Transverse colon (tissue), 3 donors: ENCODE data around the gene SLAMF1.

Experiments
- EP300 ChIP-seq: sonication (generic); formaldehyde crosslinking; IDR thresholded peaks from one replicate; pipeline ENCODE4 v1.6.1; 2017; ENCODE audit warnings: antibody characterized with exemption, low read depth
- POLR2A ChIP-seq: fragments of 450-650 bp; IDR thresholded peaks from one replicate; pipeline ENCODE4 v1.6.1; 2016; ENCODE audit warnings: antibody characterized with exemption, mild to moderate bottlenecking, moderate library complexity
- TF ChIP-seq, protein P1 (sequence below), 5 experiments: fragments of 200-600 bp in 3 of 5; fragments of 450-650 bp in 2 of 5; sonication (generic) in 3 of 5; IDR thresholded peaks; 1 replicate in 2 of 5; 2 replicates in 3 of 5; pipeline ENCODE4 v1.5.1; 2016 to 2017; ENCODE audit warnings: antibody characterized with exemption in 5 of 5, inconsistent platforms in 3 of 5, mild to moderate bottlenecking in 2 of 5, moderate library complexity in 1 of 5

DNA sequence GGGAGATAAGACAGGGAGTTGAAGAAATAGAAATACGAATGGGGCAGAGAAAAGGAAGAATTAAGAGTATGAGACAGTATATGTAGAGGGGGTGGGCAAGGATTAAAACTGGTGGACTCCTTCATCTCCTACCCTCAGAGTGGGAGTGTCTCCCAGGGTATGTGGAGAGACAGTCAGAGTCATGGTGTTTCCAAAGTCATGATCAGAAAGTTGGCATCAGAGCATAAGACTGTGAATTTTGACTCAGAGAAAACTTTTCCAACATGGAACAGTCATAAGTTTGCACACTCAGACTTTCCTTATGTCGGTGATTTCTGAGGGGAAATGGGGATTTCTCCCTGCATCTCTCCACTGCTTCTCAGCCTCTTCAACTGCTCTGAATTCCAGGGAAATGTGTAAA, 70.0 kb downstream of the SLAMF1 start:
- TF ChIP-seq, protein P1, sequence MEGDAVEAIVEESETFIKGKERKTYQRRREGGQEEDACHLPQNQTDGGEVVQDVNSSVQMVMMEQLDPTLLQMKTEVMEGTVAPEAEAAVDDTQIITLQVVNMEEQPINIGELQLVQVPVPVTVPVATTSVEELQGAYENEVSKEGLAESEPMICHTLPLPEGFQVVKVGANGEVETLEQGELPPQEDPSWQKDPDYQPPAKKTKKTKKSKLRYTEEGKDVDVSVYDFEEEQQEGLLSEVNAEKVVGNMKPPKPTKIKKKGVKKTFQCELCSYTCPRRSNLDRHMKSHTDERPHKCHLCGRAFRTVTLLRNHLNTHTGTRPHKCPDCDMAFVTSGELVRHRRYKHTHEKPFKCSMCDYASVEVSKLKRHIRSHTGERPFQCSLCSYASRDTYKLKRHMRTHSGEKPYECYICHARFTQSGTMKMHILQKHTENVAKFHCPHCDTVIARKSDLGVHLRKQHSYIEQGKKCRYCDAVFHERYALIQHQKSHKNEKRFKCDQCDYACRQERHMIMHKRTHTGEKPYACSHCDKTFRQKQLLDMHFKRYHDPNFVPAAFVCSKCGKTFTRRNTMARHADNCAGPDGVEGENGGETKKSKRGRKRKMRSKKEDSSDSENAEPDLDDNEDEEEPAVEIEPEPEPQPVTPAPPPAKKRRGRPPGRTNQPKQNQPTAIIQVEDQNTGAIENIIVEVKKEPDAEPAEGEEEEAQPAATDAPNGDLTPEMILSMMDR (IDR thresholded peaks at IDR 0.05), result no peak
- TF ChIP-seq EP300, result no peak
- TF ChIP-seq POLR2A, result no peak
